Occipital lobe (tissue), 2 donors: Measurements from ENCODE around the gene CCR9. TPM values are rescaled to one million over a fixed set of nuclear protein-coding genes. Genes with fewer than 3 reads are reported as not detected.
A peak's percentile ranks its signal among the peaks of the same experiment; 100 is the strongest.

Source experiments
- DNase-seq: peaks from one replicate; lab custom pipeline; 2025; lab: John Stamatoyannopoulos, UW
- total RNA-seq: library from RNA; depleted of rRNA; stranded (reverse); fragments of >200 nt; gene quantifications from one replicate; pipeline ENCODE4 v1.2.3, GENCODE V29; 2014

Gene CCR9
- total RNA-seq, 1 donor from 2014 or later = 0.16 TPM

DNA sequence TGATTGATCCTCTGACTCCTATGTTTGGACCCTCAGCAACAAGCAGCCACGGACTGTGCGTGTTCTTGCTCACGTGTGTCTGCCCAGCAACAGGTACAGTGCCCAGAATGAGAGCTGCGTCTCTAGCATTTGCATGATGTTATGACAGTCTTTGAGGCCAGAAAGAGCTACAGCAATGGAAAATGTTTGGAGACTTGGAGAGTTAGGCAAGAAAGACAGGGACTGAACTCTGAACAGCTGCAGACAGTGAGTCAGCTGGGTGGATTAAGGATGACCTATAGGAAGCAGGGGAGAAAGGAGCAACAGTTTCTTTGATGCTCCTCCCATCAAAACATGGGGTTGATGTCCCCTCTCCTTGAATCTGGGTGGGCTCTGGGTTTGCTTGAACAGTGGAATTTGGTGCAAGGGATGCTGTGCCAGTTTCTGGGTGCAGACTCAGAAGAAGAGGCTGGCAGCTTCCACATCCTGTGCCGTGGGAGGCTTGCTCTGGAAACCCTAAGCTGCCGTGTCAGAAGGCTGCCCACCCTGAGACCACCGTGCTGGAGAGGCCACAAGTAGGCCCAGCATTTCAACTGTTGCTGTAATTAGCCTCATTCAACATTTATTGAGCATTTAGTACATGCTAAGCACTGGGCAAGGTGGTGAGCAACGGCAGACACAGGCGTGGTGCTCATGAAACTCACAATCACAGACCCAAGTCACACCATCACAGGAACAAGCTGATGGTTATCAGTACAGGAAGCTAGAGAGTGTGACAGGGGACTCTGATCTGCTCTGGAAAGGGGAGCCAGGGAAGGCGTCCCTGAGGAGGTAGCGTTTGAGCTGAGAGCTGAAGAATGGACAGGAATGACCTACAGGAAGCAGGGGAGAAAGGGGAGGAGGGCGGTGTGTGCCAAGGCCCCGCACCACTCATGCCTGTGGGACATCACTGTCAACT, 21.7 kb downstream of the CCR9 start:
- no peak for DNase-seq

DNA sequence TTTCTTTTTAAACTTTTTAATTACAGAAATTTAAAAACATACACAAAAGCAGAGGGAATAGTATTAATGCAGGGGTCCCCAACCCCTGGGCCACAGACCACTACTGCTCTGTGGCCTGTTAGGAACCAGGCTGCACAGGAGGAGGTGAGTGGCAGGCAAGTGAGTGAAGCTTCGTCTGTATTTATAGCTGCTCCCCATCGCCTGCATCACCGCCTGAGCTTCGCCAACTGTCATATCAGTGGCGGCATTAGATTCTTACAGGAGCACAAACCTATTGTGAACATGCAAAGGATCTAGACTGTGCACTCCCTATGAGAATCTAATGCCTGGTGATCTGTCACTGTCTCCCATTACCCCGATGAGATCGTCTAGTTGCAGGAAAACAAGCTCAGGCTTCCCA, 22.4 kb downstream of the CCR9 start:
- DNase-seq = no peak

GRCh38 chr3:45909542-45909941, 23.2 kb downstream of the CCR9 start:
- DNase-seq = no peak

GRCh38 chr3:45910892-45911291, 24.5 kb downstream of the CCR9 start:
- DNase-seq = no peak

- DNase-seq = no peak
Observed at GRCh38 chr3:45911511-45912226, 25.3 kb downstream of the CCR9 start.

DNA sequence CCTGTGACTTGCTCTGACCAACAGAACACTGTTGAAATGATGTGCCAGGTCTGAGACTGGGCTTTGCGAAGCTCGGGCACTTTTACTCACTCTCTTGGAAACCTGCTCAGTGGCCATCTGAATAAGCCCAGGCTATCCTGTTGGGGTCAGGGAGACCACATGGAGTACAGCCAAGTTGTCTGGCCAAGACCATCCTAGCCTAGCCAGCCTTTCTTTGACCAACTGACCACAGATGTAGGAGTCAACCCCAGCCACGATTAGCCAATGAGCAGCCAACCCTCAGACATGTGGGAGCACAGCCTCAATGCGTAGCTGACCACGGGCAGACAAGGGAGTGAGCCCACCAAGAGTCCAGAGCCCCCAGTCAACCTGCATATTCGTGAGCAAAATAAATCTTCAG, 26.1 kb downstream of the CCR9 start:
- no peak for DNase-seq

GRCh38 chr3:45914362-45915058, 28.2 kb downstream of the CCR9 start:
- DNase-seq = no peak

DNA sequence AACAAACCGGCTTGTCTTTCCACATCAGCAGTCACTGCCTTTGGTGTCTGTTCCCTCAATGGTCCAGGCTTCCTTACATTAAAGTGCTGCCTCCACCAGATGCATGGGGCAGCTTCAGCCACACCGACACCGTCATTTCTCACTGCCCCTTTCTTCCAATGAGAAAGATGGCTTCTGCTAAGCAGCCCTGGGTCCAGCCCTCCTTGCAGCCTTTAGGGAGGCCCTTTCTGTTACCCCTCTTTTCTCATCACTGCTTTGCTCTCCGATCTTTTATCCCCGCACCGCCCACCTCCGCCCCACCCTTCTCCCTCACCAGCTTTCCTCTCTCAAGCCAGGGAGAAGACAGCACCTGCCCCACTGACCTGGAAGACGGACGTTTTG, 28.7 kb downstream of the CCR9 start:
- DNase-seq = no peak

DNA sequence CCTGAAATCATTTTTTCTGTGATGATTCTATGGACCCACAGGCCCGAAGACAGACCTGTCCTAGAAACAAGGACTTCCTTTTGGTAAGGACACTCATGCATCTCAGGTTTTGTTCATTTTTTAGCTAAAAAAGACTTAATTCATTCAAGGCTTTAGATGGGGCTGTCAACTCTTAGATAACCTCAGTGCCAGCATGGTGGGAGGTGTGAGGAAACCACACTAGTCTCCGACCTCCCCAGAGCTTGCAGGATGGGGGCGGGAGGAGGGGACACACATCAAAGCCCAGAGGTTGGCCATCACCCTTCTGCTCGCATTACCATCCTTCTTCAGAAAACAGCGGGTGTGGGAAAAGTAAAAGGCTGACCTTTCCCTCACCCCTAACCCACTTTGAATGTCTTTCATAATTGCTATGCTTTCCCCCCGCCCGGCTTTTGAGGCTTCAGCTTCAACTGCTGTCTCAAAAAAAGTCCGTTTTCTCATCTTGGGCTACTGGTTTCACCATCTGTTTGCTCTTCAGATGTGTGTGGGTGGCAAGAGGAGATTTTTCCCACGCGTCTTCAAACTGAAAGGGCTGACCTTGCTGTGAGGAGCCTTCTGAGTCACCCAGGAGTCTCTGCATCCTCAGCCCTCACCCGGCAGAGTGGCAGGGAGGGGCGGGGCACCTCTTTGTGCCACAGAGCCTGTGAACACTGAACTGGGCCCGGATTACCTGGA, 29.3 kb downstream of the CCR9 start:
- peak; percentile 30 for DNase-seq

- no peak for DNase-seq
Observed at GRCh38 chr3:45917146-45917898, 31.0 kb downstream of the CCR9 start.

- no peak for DNase-seq
Observed at GRCh38 chr3:45921158-45922038, 35.1 kb downstream of the CCR9 start.

GRCh38 chr3:45922039-45922326, 35.6 kb downstream of the CCR9 start:
- no peak for DNase-seq

DNA sequence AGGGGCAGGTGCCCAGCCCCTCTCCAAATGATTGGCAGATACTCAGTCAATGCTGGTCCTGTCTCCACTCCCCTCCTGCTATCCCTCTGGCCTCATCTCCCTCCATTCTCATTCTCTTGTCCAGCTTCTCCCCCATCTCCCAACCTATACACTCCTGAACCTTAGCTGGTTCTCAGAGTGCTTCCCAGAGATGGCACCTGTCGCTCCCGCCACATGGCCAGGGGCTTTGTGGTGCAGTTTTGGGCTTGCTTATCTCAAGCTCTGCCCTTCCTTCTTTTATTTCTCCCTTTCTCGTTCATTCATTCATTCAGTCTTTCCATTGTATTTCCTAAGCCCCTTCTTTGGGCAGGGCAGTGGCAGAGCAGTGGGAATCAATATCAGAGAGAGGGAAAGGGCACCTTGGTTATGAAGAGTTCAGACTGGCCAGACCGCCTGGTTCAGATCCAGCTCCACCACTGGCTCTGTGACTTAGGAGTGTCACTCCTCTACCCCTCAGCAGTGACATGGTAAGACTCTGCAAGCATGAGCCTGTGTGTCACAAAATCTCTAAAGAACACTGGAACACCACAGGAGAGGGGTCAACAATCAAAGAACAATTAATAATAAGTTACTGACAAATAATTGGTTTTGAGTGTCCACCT, 36.7 kb downstream of the CCR9 start:
- no peak for DNase-seq

DNA sequence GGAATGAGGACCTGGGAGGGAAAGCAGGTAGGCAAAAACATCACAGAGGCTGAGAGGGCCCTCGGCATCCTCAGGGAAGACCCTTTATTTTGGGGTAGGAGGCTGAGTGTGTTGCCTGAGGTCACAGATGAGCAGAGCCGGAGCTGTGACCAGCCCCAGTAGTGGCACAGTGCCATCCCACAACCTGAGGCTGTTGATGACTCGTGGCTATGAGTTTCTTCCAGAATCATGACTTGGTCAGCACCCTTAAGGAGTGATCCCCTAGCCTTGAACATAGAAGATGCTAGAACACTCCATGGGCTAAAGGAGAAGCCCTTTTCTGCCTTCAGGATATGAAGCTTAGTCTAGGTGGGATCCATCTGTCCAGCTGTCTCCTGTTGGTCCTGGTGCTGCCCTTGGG, 37.4 kb downstream of the CCR9 start:
- DNase-seq = no peak

GRCh38 chr3:45927881-45928280, 41.5 kb downstream of the CCR9 start:
- DNase-seq = no peak

DNA sequence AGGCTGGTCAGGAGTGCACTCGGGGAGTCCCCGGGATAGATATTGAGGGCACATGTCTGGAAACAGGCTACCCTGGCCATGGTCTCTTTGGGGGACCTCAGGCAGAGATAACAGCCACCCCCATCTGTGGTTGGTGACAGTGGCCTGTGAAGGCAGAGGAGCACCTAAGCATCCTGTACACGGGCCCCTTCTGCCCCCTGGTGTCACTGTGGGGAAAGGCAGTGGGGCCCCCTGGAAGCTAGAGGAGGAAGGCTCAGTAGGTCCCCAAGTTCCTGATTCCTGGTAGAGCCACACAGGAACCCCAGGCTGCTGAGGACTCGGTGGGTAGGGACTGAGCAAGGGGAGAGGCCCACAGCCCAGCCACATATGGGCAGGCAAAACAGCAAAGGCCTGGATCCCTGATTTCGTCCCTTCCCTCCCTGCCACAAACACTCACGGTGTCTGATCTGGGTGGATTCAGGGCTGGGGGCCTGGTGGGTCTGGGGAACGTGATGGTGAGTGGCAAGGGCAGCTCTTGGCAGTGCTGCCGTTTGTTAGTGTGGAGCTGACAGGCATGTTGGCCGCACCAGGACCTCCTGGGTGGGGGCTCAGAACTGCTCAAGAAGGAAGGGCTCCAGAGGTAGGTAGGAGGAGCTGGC, 42.8 kb downstream of the CCR9 start:
- peak; percentile 22 for DNase-seq

DNA sequence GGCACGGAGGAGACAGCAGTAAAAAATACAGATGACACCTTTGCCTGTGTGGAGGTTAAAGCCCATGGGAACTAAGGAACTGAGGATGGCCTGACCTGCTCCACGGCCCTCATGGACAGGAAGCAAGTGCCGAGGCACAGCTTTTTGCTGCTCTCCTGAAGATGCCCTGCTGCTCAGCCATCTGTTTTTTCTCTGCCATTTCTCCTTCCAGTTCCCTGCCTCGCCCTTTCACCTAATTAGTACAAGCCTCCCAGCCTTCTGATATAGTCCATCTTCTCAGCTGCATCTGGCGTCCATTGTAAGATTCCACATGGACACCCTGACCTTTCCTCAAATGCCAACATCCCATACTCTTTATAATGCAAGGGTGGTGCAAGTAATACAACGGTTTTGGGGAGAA, 45.2 kb downstream of the CCR9 start:
- no peak for DNase-seq

GRCh38 chr3:45932112-45932511, 45.8 kb downstream of the CCR9 start:
- DNase-seq = no peak

DNA sequence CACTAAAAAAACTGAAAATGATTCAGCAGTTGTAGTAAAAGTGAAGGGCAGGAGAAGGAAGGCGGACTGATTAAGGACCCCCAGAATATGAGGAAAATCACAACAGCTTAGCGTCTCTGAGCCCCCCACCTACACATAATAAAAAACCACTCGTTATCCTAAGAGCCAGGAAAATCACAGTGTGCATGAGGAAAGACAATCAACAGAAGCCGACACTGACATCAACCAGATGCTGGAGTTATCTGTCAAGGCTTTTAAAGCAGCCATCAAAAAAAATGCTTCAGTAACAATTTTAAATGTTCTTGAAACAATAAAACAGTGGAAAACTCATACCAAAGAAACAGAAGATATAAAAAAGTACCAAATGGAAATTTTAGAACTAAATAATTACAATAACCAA, 47.2 kb downstream of the CCR9 start:
- DNase-seq = no peak
